Upper lobe of left lung (tissue), 4 donors: ENCODE data around the gene XBP1.
"Not testable (repeated sequence)": the region's sequence is repeated elsewhere in the genome, so short reads cannot be mapped to it uniquely, and the experiment has no call there.

Source experiments
- POLR2A ChIP-seq, 4 donors: fragments of 450-650 bp; IDR thresholded peaks; one replicate each; pipeline ENCODE4 v1.5.1; 2016 to 2017; ENCODE audit warnings: antibody characterized with exemption in 4 of 4, mild to moderate bottlenecking in 2 of 4
- TF ChIP-seq, protein P1 (sequence below), 6 experiments: fragments of 450-650 bp in 4 of 6; fragments of 200-600 bp in 2 of 6; sonication (generic) in 2 of 6; IDR thresholded peaks; one replicate each; pipeline ENCODE4 v1.5.1; 2016 to 2019; ENCODE audit warnings: antibody characterized with exemption in 6 of 6

DNA sequence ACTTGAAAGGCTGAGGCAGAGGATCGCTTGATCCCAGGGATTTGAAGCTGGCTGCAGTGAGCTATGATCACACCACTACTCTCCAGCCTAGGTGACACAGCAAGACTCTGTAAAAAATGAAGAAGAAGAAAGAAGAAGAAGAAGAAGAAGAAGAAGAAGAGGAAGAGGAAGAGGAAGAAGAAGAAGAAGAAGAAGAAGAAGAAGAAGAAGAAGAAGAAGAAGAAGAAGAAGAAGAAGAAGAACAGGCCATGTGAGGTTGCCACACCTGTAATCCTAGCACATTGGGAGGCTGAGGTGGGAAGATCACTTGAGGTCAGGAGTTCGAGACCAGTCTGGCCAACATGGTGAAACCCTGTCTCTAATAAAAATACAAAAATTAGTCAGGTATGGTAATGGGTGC, 43.9 kb upstream of the XBP1 start:
- TF ChIP-seq, protein P1, sequence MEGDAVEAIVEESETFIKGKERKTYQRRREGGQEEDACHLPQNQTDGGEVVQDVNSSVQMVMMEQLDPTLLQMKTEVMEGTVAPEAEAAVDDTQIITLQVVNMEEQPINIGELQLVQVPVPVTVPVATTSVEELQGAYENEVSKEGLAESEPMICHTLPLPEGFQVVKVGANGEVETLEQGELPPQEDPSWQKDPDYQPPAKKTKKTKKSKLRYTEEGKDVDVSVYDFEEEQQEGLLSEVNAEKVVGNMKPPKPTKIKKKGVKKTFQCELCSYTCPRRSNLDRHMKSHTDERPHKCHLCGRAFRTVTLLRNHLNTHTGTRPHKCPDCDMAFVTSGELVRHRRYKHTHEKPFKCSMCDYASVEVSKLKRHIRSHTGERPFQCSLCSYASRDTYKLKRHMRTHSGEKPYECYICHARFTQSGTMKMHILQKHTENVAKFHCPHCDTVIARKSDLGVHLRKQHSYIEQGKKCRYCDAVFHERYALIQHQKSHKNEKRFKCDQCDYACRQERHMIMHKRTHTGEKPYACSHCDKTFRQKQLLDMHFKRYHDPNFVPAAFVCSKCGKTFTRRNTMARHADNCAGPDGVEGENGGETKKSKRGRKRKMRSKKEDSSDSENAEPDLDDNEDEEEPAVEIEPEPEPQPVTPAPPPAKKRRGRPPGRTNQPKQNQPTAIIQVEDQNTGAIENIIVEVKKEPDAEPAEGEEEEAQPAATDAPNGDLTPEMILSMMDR (IDR thresholded peaks at IDR 0.05): not testable (repeated sequence)
- not testable (repeated sequence) for TF ChIP-seq POLR2A (IDR thresholded peaks at IDR 0.05)
